Measurements from ENCODE around the gene DNM2.

DNA sequence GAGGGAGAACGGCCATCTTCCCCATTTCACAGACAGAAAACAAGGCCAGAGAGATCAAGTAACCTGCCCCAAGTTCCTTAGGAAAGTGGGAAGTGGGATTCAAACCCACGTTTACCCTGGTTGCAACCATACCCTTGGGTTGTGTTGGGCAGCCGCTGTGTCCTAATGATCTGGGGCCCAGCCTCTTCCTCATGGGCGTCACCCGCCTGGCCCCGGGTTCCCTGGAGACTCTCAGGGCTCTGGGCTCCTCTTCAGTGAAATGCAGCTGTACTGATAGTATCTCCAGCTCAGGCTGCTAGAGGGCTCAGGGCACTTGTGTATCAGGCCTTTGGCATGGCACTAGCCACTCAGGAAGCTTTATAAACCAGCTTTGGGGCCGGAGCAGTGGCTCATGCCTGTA, 108.4 kb downstream of the DNM2 start:
- no peak for TF ChIP-seq POLR2A (IDR thresholded peaks at IDR 0.05)
- TF ChIP-seq, protein P1, sequence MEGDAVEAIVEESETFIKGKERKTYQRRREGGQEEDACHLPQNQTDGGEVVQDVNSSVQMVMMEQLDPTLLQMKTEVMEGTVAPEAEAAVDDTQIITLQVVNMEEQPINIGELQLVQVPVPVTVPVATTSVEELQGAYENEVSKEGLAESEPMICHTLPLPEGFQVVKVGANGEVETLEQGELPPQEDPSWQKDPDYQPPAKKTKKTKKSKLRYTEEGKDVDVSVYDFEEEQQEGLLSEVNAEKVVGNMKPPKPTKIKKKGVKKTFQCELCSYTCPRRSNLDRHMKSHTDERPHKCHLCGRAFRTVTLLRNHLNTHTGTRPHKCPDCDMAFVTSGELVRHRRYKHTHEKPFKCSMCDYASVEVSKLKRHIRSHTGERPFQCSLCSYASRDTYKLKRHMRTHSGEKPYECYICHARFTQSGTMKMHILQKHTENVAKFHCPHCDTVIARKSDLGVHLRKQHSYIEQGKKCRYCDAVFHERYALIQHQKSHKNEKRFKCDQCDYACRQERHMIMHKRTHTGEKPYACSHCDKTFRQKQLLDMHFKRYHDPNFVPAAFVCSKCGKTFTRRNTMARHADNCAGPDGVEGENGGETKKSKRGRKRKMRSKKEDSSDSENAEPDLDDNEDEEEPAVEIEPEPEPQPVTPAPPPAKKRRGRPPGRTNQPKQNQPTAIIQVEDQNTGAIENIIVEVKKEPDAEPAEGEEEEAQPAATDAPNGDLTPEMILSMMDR (IDR thresholded peaks at IDR 0.05) = no peak

All from testis (tissue), 2 donors.